AG20443 (cell line): Measurements from ENCODE around the gene SLC4A4.
"Not testable (repeated sequence)": the region's sequence is repeated elsewhere in the genome, so short reads cannot be mapped to it uniquely, and the experiment has no call there.

Source experiments
- DNase-seq: peaks from one replicate; pipeline ENCODE4 v3.0.0; 2012; ENCODE audit warnings: low spot score, mixed read lengths

The SLC4A4 gene

DNA sequence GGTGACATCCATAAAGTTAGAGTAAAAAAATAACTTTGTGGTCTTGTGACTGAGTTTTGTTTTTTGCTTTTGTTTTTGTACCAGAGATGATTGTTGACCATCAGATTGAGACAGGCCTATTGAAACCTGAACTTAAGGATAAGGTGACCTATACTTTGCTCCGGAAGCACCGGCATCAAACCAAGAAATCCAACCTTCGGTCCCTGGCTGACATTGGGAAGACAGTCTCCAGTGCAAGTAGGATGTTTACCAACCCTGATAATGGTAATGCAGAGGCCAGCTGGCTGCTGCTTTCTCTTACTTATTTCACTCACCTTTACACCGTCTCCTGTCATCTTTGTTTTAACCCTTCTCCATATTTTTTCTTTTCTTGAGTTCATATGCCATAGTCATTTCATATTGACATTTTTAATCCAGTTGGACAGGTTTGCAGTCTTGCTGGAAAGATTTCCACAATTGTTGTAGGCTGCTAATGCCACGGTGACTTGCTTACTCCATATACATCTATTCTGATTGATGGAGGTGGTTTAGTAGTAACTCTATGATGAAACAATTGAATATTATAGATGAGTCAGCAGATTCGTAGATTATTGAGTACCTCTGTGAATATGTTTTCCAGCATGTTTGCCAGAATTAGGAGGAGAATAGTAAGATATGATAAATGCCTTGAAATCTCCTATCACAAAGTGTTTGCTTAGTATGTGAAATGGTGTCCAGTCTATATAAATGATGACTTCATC, 18.3 kb downstream of the SLC4A4 start:
- no peak for DNase-seq

DNA sequence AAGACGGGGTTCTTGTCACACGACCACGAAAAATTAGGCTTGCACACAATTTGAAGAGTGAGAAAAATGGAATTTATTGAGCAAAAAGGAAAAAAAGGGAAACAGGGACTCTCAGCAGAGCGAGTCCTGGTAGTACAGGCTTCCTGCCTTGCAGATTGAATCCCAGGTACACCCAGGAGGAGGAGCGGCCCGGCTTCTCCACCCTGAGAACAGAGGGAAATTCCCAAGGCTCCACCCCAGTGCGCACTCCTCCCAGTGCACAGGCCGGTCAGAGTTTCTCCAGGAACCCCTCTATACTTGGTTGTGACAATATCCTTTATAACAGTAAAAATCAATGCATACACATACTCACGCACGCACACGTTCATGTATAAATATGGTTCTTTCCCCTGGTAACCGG, 22.0 kb downstream of the SLC4A4 start:
- no peak for DNase-seq

DNA sequence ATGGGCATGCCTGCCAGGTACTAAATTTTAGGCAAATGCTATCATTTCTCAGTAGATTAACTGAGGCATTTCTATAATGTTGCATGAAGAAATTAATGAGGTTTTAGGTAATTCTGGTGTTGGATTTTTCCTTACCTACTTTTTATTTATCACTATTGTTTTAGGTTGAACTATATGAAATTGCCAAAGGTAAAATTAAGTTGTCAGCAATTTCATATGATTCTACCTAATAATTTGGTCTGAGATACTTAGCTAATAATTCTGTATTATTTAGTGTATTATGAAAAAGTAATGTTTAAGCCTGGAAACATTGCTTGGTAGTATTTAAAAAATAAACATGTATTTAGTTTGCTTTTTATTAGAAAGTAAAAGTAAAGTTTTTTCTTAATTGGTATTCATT, 22.7 kb downstream of the SLC4A4 start:
- no peak for DNase-seq

DNA sequence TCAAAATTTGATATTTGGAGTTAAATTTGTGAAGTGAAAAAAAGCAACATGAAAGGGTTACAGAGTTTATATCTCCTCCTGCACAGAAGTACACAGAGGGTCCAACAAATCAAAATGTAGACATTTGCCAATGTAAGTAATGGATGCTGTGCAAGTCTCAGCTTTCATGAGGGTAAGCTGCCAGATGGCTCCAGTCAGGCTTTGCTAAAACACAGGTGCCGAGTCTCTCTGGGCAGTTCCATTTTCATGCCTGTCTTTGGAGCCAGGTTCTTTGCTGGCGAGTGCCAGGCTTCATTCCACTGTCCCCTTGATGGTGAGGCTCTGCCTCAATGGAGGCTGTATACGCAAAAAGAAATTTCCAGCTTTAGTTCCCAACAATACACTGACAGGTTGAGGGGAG, 27.9 kb downstream of the SLC4A4 start:
- no peak for DNase-seq

DNA sequence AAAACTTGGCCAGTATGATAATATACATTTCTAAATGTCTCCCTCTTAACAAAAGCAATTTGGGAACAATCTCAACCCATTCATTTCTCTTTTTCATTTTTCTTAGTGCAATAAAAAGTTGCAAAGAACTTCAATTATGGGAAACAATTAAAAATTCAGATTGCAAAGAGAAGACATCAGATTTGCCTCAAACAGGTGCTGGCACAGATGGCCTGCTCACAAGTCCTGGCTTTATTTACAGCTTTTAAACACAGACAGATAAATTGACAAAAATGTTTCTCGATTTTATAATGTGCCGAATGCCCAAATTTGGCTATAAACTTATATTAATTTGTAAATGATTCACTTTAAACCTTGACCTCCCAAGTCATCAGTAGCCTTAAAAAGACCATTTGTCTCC, 28.7 kb downstream of the SLC4A4 start:
- DNase-seq: no peak

DNA sequence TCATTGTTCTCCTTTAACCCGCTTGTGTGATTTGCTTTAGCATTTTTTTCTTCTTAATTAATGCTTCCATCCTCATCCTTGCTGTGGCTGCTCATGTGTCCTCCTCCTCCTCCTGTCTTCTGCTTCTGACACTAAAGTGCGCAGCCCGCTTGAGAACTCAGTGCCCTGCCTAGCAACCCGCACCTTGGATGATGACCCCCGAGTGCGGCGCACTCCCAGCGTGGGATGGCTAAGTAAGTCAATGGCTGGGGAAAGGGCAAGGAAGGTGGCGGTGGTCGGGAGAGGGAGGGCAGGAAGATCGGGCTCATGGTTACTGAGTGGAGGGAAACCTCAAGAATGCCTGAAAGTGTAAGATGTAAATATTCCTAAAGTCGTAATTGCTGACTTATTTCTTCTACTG, 30.1 kb downstream of the SLC4A4 start:
- DNase-seq: no peak

DNA sequence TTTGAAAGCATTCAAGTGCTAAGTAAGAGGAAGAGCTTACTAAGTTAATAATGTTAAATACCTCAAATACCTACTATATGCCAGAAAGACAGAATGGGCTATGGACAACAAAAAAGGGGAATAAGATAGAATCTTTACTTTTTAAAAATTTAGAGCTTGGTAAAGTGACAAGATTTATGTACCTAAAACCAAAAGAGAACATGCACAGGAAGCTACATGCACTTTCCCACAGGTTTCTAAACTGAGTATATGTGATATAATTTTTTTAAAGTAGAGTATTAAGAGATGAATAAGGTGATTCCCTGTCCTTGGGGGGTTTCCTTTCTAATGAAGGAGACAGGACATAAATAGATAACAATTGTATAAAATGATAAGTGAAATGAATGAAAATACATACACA, 30.7 kb downstream of the SLC4A4 start:
- DNase-seq: no peak

DNA sequence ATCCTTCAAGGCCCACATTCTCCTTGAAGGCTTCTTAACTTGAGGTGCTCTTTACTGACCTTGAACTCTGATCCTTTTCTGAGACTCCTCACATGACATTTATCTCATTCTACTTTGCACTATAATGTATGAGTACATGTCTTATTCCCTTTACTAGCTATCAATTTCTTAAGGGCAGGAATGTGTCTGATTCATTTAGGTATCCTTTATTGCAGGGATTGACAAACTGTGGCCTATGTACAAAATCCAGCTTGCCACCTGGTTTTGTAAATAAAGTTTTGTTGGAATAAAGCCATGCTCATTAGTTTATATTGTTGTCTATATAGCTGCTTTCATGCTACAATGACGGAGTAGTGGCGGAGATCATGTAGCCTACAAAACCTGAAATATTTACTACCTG, 36.7 kb downstream of the SLC4A4 start:
- DNase-seq: no peak

DNA sequence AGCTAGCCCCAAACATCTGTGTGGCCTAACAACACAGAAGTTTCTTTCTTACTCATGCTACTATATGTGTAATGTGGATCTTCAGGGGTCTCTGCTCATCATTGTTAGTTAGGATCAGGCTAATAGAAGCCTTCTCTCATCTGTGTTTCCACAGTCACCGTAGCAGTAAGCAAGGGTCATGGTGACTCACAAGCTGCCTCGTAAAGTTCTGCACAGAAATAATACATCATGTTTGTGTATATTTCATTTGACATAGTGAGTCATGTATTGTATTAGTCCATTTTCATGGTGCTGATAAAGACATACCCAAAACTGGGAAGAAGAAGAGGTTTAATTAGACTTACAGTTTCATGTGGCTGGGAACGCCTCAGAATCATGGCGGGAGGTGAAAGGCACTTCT, 38.7 kb downstream of the SLC4A4 start:
- DNase-seq: peak; percentile 68

DNA sequence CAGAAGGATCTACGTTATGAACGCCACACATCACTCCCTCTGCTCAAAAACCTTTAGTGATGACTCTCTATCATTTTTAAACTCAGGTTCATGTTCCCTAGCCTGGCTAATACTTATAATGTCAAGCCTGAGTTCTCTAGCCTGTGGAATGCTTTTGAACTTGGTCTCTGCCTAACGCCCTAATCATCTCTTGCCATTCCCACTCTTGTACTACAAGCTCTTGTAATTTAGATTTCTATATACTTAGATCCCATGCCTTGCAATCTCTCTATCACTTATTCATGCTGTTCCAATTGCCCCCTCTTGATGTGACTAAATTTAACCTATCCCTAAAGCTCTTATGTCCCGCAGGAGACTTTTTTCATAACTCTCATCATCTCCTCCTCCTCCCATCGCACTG, 40.3 kb downstream of the SLC4A4 start:
- no peak for DNase-seq

DNA sequence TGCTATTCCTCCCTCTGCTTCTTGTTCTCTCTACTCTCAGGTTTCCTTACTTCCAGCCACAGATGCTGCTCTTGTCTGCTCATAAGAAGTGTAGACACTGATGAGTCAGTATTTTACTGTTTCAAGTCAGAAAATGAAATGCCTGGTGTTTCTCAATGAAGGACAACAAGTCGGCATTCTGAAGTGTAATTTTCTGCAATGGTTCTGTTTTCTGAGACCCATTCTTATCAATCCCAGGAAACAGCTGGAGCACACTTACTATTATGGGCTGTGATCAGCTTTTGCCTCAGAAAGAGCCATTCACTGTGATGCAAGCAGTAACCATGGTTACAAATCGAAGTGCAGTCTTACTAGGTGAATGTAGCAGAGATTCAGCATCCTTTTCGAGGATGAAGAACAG, 42.0 kb downstream of the SLC4A4 start:
- DNase-seq: peak; percentile 27

DNA sequence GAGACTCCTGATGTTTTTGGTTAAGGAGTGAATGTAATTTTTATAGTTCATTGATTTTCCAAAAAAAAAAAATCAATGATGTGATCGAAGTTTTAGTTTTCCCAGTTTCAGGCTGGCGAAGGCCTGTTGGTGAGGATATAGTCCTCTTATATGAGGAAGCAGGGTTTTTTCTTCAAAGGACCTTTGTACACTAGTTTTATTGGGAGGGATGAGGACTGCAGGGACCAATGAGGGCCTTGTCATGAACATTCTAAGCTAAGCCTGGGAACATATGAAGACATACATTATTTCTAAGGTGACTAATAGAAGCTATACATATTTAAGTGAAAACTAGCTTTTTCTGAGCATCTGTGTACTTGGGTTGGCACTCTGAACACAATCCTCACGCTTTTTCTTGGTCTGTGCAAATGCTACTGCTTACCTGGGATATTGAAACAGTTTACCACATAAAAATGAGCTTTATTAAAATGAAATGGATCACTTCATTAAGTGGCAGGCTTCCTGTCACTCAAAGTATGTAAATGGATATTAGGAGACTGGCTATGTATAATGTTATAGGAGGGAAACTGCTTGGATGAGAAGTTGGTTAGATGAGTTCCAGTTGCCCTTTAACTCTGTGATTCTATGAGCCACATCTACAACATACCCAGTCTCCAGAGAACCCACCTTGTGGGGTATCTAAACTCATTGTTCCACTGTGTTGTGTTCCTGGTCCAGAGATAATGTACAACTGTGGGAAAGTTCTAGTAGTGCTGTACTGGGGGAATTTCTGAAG, 43.5 kb downstream of the SLC4A4 start:
- DNase-seq: no peak

DNA sequence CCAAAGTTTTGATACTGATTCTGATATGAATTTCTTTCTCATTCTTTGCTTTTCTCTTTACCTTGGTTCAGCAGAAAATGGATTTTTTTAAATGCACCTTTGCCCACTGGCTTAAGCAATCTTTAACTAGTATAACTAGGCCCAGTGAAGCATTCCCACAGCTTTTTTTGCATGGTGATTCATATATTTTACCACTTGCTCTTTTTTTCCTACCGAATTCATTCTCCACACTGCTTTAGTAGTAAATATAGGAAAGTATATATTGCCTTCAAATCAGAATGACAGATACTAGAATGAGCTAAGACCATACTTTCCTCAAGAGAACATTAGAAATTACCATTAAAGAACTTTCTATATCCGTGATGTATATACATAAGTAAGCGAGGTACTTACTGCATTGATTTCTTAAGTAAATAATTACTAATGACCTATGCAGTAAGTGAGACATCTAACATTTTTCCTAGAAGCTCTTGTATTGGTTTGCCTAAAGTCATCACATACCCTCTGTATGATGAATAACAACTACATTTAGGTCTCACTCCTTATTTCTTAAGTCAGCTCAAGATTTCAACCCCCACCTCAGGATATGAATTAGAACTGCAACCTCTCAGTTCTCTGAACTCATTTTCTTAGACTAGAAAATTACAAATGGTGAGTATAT, 44.2 kb downstream of the SLC4A4 start:
- no peak for DNase-seq

DNA sequence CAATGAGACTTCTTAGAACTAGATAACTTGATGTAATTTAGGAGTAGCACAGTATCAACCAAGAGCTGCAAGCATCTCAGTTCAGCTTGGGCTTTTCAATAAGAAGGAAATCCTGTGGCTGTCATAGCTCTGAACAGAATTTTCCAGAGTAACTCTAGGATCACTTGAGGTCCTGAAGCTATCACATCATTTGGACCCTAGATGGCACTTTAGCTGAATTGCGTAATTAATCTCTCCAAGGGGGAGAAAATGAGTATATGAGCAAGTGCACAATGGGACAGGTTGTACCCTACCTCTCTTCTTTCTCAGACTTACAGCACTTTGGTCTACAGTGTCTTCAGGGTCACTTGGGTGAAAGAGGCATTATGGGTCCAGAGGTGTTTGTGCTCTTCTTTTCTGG, 45.2 kb downstream of the SLC4A4 start:
- DNase-seq: no peak

DNA sequence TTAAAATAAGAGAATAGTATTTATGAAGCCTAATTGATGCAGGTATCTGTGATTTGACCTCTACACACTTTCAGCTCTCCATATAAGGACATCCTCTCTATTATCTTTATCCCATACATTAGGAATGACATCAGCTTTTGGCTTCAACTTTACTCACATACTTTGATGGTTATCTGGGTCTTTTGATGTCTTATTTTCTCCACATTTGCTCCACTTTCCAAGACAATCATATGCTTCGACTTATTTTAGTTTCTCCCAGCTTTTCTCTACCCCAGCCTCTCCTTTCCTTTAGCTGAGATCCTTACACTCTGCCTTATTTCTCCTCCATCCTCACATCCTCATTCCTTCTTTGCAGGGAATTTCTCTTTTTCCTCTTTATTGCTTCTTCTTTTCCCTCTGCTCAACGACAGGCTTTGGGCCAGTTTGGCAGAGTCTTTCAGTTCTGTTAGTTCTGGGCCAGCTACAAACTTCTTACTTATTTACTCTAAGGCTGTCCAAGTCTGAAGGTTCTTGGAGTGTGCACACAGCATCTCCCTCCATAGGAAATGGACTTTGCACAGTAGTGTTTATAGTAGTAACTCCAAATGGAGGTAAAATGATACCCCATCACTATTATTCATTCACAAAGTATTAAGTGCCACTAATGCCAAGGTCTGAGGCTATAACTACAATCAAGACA, 50.5 kb downstream of the SLC4A4 start:
- no peak for DNase-seq

DNA sequence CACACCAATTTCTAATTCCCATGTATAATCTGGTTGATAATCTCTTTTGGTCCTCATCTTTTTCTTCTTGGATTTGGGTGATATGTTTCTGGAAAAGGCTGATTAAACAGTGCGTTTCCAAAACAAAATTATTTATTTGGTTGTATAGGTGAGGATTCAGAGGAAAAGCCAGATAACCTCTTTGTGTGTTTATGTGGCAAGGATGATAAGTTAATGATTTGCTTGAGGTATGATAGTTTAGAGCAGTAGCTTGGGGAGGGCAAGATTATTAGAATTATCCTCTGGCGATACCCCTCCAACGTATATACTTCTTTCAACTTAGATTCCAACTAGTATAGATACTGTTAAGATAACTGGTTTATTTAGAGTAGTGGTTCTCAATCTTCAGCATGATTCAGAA, 53.3 kb downstream of the SLC4A4 start:
- no peak for DNase-seq

DNA sequence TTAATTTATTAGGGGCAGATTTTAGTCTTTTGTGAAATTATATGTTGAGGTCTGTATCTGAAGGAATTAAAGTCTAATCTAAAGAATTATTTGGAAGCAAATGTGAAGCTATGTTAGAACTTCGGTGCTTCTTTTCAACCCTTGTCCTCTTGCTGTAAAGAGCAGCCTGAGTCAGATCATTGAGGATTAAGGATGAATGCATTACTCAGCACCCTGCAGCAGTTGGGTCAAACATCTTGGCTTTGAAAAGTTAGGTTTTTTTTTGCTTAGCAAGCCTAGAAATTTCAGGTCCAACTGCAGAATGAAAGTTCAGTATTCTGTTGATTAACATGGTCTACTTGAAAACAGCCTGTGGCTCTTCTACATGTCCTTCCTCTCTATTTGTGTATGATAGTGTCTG, 57.6 kb downstream of the SLC4A4 start:
- DNase-seq: peak; percentile 52

DNA sequence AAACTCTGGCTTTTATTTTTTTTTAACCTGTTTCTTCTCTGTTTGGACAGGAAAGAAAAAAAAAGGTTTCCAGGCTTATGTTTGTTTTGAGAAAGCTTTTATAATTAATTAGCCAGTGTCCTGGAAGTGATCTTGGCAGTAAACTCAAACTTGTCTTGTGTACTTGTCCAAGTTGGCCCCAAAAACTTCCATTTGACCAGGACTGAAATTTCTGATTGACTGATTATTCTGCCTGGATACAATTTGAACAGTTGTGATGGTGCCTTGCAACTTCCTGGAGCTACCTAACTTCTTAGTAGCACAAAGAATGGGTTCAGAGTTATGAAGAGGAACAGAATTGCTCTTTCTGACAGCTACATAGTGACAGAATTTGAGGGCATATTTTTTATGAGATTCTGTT, 62.0 kb downstream of the SLC4A4 start:
- DNase-seq: no peak

DNA sequence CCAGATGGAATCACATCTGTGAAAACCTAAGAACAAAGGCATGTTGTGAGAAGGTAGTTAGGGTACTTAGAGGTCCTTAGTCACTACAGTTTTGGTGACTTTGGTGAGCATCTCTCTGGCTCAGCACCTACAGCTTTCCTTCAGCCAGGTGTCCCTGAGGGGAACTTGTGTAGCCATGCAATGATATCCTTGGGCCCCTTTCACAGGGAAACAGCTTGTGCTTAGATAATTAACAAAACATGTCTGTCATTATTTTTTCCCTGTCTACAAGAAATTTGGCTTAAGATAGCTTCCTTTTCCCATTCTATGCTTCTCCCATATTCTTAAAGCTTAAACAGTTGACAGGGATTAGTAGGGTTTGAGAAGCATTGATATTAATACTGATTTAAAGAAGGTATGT, 63.8 kb downstream of the SLC4A4 start:
- DNase-seq: no peak

DNA sequence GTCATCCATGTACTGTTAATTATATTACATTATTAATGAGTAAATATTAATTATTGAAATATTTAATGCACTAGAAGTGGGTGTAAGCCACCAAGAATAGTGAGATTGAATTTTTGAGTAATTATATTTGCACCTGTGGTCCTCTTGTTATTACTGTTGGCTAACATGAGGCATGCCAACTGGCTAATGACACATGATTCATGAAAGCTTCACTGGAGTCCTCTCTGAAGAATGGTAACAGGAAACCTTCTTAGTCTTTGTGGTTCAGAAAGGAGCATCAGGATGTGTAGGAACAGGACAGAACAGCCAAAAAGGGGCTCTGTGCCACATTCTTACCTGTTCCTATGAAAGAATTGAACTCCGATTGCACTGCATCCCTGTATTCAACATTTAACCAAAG, 65.2 kb downstream of the SLC4A4 start:
- DNase-seq: no peak

DNA sequence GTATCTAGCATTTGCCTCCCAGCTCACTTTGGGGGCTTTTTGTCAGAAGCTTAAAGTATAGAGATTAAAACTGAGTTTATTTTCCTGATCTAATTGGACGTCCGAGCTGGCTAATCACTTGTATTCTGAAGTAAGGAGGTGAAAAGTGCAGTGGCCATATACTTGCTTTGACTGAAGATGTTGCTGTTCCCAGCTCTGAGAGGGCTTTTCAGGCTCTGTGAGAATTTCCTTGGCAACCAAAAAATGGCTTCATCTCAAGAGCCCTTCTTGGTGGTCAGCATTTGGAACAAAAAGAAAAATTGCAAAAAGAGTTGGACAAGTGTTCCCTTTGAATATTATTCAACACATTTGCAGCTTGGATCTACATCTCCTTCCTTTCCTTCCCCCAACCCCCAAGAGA, 67.0 kb downstream of the SLC4A4 start:
- no peak for DNase-seq

DNA sequence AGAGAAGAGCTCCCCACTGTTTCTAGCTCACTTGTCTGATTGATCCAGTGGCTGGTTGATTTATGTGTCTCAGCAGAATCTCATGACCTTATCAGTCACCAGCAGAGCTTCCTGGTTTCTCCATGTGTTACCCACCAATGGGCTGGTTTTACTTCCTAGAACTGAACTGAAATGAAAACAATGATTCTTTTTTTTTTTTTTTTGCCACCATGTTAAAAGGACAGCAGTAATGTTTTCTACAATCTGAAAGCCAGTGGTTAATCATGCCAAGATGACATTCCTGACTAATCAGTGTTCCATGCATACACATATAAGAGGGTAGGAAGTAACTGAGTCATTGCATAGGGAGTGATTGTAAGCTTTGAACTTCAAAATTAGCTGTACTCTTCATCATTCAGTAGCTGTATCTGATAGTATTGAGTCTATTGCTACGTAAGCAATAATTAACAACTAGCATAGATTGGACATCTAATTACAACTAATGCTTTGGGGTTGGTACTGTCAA, 67.7 kb downstream of the SLC4A4 start:
- peak; percentile 11 for DNase-seq

DNA sequence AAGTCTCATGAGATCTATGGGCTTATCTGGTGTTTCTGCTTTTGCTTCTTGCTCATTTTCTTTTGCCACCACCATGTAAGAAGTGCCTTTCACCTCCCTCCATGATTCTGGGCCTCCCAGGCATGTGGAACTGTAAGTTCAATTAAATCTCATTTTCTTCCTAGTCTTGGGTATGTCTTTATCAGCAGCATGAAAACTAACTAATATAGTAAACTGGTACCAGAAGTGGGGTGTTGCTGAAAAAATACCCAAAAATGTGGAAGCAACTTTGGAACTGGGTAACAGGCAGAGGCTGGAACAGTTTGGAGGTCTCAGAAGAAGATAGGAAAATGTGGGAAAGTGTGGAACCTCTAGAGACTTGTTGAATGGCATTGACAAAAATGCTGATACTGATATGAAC, 70.1 kb downstream of the SLC4A4 start:
- not testable (repeated sequence) for DNase-seq
